Mucosa of descending colon (tissue), 3 donors: ENCODE results near the gene LRTM1. TPM values are rescaled to one million over a fixed set of nuclear protein-coding genes. Genes with fewer than 3 reads are reported as not detected.

Source experiments
- ATAC-seq: fragments of 200-7000 bp; cut with Tn5 transposase; one replicate; pipeline ENCODE4 v1.9.1; 2020; ENCODE audit warnings: mild to moderate bottlenecking, moderate library complexity
- DNase-seq, 3 donors: peaks; one replicate each; pipeline ENCODE4 v3.0.0-alpha.2; 2020
- H3K36me3 ChIP-seq: fragments of 200-600 bp; one replicate; pipeline ENCODE4 v1.8.0; 2021; ENCODE audit warnings: low read depth, mild to moderate bottlenecking
- H3K4me1 ChIP-seq: fragments of 200-600 bp; one replicate; pipeline ENCODE4 v1.8.0; 2021; ENCODE audit warnings: low read depth, mild to moderate bottlenecking
- H3K4me3 ChIP-seq: fragments of 200-600 bp; one replicate; pipeline ENCODE4 v1.8.0; 2021; ENCODE audit warnings: mild to moderate bottlenecking
- H3K9me3 ChIP-seq: fragments of 200-600 bp; one replicate; pipeline ENCODE4 v1.8.0; 2021; ENCODE audit warnings: mild to moderate bottlenecking
- CTCF ChIP-seq: fragments of 200-600 bp; IDR thresholded peaks from one replicate; pipeline ENCODE4 v1.8.0; 2022; ENCODE audit warnings: antibody characterized with exemption, mild to moderate bottlenecking
- intact Hi-C, 2 donors: fragments of 100-400 bp; cut with DNase I in 1 of 2; cut with micrococcal nuclease in 1 of 2; formaldehyde crosslinking; loops; one replicate each; pipeline versions ENCODE4 v1.11.0 to v1.11.1; 2022; cut with DNase I, micrococcal nuclease
- total RNA-seq, 3 donors: library from RNA; stranded (reverse); fragmentation: NEBNext Ultra II Directional in 2 of 3; extraction: Animal tissue kit (Norgen Biotek cat#: 25700) in 2 of 3; gene quantifications; one replicate each; pipeline versions ENCODE4 v1.2.1 to v1.2.4, GENCODE V29; 2021 to 2023
- donor health status: DM: no; HTN: no; CAD: no; lungs with moderate emphysema.
- donor health status: DM: no; HTN: no; CAD: no.
- donor health status: DM: no; HTN: yes; CAD: no.

Gene LRTM1
- total RNA-seq, 3 donors from 2014 or later: not detected

- ATAC-seq: no peak
- H3K9me3 ChIP-seq: no peaks in the 10 kb centered on the region
- intact Hi-C loops: no loop called here
- H3K36me3 ChIP-seq: no peaks in the 10 kb centered on the region
- H3K4me3 ChIP-seq: no peak overlapping the region
- no peak for TF ChIP-seq CTCF
- DNase-seq: no peak
- H3K4me1 ChIP-seq: no peaks in the 10 kb centered on the region
Measured at GRCh38 chr3:54931182-54931581, 3.3 kb upstream of the LRTM1 start.

GRCh38 chr3:54918516-54918915, 9.3 kb downstream of the LRTM1 start:
- Histone ChIP-seq H3K9me3 (no peaks in the 10 kb centered on the region), H3K36me3 (no peaks in the 10 kb centered on the region), H3K4me3 (no peak overlapping the region), H3K4me1 (no peaks in the 10 kb centered on the region)
- no peak for DNase-seq
- ATAC-seq: no peak
- no peak for TF ChIP-seq CTCF
- intact Hi-C loops: no loop called here

GRCh38 chr3:54917862-54918261, 10.0 kb downstream of the LRTM1 start:
- Histone ChIP-seq H3K4me1 (no peaks in the 10 kb centered on the region), H3K36me3 (no peaks in the 10 kb centered on the region), H3K9me3 (no peaks in the 10 kb centered on the region), H3K4me3 (no peak overlapping the region)
- no peak for DNase-seq
- TF ChIP-seq CTCF: no peak
- intact Hi-C loops: no loop called here
- no peak for ATAC-seq

- ATAC-seq (no peak), DNase-seq (no peak)
- Histone ChIP-seq H3K4me3 (no peak overlapping the region), H3K36me3 (no peaks in the 10 kb centered on the region), H3K4me1 (no peaks in the 10 kb centered on the region), H3K9me3 (no peaks in the 10 kb centered on the region)
- no peak for TF ChIP-seq CTCF
- intact Hi-C loops: no loop called here
Measured at GRCh38 chr3:54917174-54917573, 10.7 kb downstream of the LRTM1 start.

- Histone ChIP-seq H3K36me3 (no peaks in the 10 kb centered on the region), H3K4me1 (no peaks in the 10 kb centered on the region), H3K4me3 (no peak overlapping the region), H3K9me3 (no peaks in the 10 kb centered on the region)
- DNase-seq (no peak), ATAC-seq (no peak)
- no peak for TF ChIP-seq CTCF
- intact Hi-C loops: no loop called here
Measured at GRCh38 chr3:54916732-54917131, 11.1 kb downstream of the LRTM1 start.

- no peaks in the 10 kb centered on the region for H3K4me1 ChIP-seq
- no peak for TF ChIP-seq CTCF
- H3K9me3 ChIP-seq: no peaks in the 10 kb centered on the region
- no peak for DNase-seq
- no peak overlapping the region for H3K4me3 ChIP-seq
- no peaks in the 10 kb centered on the region for H3K36me3 ChIP-seq
- intact Hi-C loops: no loop called here
- ATAC-seq: no peak
Measured at GRCh38 chr3:54915976-54916375, 11.9 kb downstream of the LRTM1 start.
